Activated T-helper 1 cell treated with anti-CD3 and anti-CD28 coated beads, Interleukin-12 subunit alpha, Interleukin-12 subunit beta, Interleukin-2, Interleukin-4 antibody, amounts not matched to agents 30 ng/mL and 10 ng/mL and 1 ng/mL, durations not matched to agents 14 hours and 24 hours and 36 hours (primary cell): ENCODE data around the gene ATP1A4. TPM values are rescaled to one million over a fixed set of nuclear protein-coding genes. Genes with fewer than 3 reads are reported as not detected.

Source experiments
- DNase-seq: peaks from one replicate; pipeline ENCODE4 v3.0.0; 2021; ENCODE audit warnings: low spot score
- H3K27ac Mint-ChIP-seq: one replicate; pipeline ENCODE4 v1.8.0; 2021; ENCODE audit warnings: mild to moderate bottlenecking, mixed read lengths
- H3K27me3 Mint-ChIP-seq: one replicate; pipeline ENCODE4 v1.8.0; 2022; ENCODE audit warnings: mild to moderate bottlenecking, moderate library complexity, mixed read lengths; ENCODE audit not compliant: insufficient read depth
- H3K36me3 Mint-ChIP-seq: one replicate; pipeline ENCODE4 v1.8.0; 2021; ENCODE audit warnings: low read depth, mixed read lengths
- H3K4me1 Mint-ChIP-seq: one replicate; pipeline ENCODE4 v1.8.0; 2021; ENCODE audit warnings: low read depth, mixed read lengths
- H3K4me3 Mint-ChIP-seq: one replicate; pipeline ENCODE4 v1.8.0; 2021; ENCODE audit warnings: mild to moderate bottlenecking, moderate library complexity, mixed read lengths
- H3K9me3 Mint-ChIP-seq: one replicate; pipeline ENCODE4 v1.8.0; 2021; ENCODE audit warnings: mixed read lengths
- intact Hi-C: fragments of 100-400 bp; cut with micrococcal nuclease; formaldehyde crosslinking; loops from one replicate; pipeline ENCODE4 v1.15.1; 2024
- total RNA-seq: library from RNA; stranded (reverse); gene quantifications from 2 replicates; pipeline ENCODE4 v1.2.3, GENCODE V29; 2022

Gene ATP1A4
- total RNA-seq, 1 donor from 2014 or later = not detected

DNA sequence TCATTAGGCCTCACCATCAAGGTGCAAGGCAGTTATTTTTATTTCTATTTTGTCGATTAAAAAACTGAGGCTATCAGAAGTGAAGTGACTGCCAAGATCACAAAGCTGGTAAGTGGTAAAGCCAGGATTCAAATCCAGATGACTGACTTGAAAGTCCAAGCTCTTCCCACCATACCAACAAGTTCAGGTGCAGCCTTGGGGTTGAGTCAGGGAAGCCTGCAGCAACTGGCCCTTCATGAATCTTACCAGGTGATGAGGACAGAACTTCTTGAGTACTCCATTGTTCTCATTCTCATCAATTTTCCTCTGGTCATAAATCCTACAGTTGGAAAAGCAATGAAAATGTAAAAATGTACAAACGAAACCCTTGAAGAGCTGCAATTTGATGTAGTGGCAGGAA, 73.9 kb downstream of the ATP1A4 start:
- no peak for DNase-seq
- Mint-ChIP-seq H3K27ac (no peak overlapping the region), H3K4me3 (no peak overlapping the region), H3K9me3 (no peaks in the 10 kb centered on the region), H3K27me3 (no peaks in the 10 kb centered on the region), H3K4me1 (no peaks in the 10 kb centered on the region), H3K36me3 (peaks cover 42% of the 10 kb centered on the region)
- intact Hi-C loops = no loop called here

DNA sequence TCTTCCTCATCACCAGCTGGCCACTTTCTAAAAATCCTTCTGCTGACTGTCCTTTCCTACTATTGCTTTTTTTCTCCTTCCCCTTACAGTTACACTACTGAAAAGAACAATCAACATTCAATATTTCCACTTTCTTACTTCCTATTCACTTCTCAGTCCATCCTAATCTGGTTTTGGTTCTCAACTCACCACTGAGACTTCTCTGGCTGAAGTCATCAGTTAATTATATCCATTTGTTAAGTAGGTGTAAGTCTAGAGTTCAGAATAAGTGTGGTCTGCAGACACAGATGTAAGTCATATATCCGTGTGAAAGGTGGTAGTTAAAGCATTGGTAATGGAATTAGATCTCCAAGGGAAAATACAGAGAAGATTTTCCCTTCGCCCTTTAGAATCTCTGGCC, 75.2 kb downstream of the ATP1A4 start:
- no peak for DNase-seq
- no peaks in the 10 kb centered on the region for H3K9me3 Mint-ChIP-seq
- no peaks in the 10 kb centered on the region for H3K27me3 Mint-ChIP-seq
- intact Hi-C loops = no loop called here
- H3K4me1 Mint-ChIP-seq = no peaks in the 10 kb centered on the region
- H3K4me3 Mint-ChIP-seq = no peak overlapping the region
- peaks cover 43% of the 10 kb centered on the region for H3K36me3 Mint-ChIP-seq
- H3K27ac Mint-ChIP-seq = no peak overlapping the region

GRCh38 chr1:160227034-160227433, 75.6 kb downstream of the ATP1A4 start:
- peaks cover 41% of the 10 kb centered on the region for H3K36me3 Mint-ChIP-seq
- intact Hi-C loops = no loop called here
- H3K4me1 Mint-ChIP-seq = no peaks in the 10 kb centered on the region

DNA sequence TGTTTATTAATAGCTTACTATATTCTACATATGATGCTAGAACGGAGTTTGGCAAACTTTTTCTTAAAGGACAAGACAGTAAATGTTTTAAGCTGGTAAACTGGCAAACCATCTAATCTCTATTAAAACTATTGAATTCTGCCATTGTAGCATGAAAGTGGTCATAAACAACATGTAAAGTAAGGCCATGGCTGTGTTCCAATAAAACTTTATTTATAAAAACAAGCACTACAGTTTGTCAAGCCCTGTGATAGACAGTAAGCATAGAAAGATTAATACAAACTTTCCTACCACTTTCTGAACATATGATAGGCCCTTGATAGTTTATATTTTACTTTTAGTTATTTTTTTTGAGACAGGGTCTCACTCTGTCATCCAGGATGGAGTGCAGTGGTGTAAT, 76.2 kb downstream of the ATP1A4 start:
- no peak overlapping the region for H3K4me3 Mint-ChIP-seq
- H3K27me3 Mint-ChIP-seq = no peaks in the 10 kb centered on the region
- H3K9me3 Mint-ChIP-seq = no peaks in the 10 kb centered on the region
- no peak overlapping the region for H3K27ac Mint-ChIP-seq
- H3K36me3 Mint-ChIP-seq = peaks cover 36% of the 10 kb centered on the region
- H3K4me1 Mint-ChIP-seq = no peaks in the 10 kb centered on the region
- no peak for DNase-seq
- intact Hi-C loops = no loop called here

More at GRCh38 chr1:160227034-160227433, 75.6 kb downstream of the ATP1A4 start:
- no peak for DNase-seq
- H3K4me3 Mint-ChIP-seq = no peak overlapping the region
- H3K27ac Mint-ChIP-seq = no peak overlapping the region
- H3K9me3 Mint-ChIP-seq = no peaks in the 10 kb centered on the region
- no peaks in the 10 kb centered on the region for H3K27me3 Mint-ChIP-seq

DNA sequence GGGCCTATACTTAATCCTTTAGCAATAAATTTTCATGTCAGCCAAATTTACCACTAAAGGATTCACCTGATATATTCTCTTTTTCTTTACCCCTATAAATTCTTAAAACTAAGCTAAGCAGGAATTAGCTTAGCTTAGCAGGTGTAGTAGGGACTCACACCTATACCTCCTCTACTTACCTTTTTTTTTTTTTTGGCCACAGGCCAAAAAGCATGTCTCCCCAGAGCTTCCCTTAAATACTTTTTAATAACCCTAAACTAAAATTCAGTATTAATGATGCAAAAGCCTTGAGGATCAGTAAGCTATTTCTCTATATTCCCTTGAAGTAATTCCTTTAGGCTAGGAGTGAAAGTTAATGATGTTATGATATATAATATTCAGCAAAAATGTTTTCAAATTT, 77.0 kb downstream of the ATP1A4 start:
- no peaks in the 10 kb centered on the region for H3K4me1 Mint-ChIP-seq
- intact Hi-C loops = no loop called here
- no peaks in the 10 kb centered on the region for H3K27me3 Mint-ChIP-seq
- DNase-seq = no peak
- no peaks in the 10 kb centered on the region for H3K9me3 Mint-ChIP-seq
- H3K27ac Mint-ChIP-seq = no peak overlapping the region
- peaks cover 34% of the 10 kb centered on the region for H3K36me3 Mint-ChIP-seq
- H3K4me3 Mint-ChIP-seq = no peak overlapping the region

GRCh38 chr1:160232911-160233310, 81.5 kb downstream of the ATP1A4 start:
- Mint-ChIP-seq H3K27ac (no peak overlapping the region), H3K27me3 (no peaks in the 10 kb centered on the region), H3K9me3 (no peaks in the 10 kb centered on the region), H3K4me3 (no peak overlapping the region), H3K36me3 (peaks cover 39% of the 10 kb centered on the region), H3K4me1 (peaks cover 7% of the 10 kb centered on the region)
- no peak for DNase-seq
- intact Hi-C loops = no loop called here

Other genes starting within 250 kb of the ATP1A4 start
- gene TAGLN2, start 226.1 kb upstream of the ATP1A4 start, total RNA-seq = 442 and 461 TPM in 2 replicates
- not detected in 2 replicates for gene IGSF9, start 206.0 kb upstream of the ATP1A4 start, total RNA-seq
- gene SLAMF9, start 197.4 kb upstream of the ATP1A4 start, total RNA-seq = not detected in 2 replicates
- 5.4 and 5.5 TPM in 2 replicates for gene PIGM, start 119.6 kb upstream of the ATP1A4 start, total RNA-seq
- gene KCNJ10, start 81.4 kb upstream of the ATP1A4 start, total RNA-seq = not detected in 2 replicates
- not detected in 2 replicates for gene KCNJ9, start 70.1 kb upstream of the ATP1A4 start, total RNA-seq
- 25.5 and 26.3 TPM in 2 replicates for gene IGSF8, start 53.0 kb upstream of the ATP1A4 start, total RNA-seq
- gene ATP1A2, start 35.8 kb upstream of the ATP1A4 start, total RNA-seq = not detected in 2 replicates
- gene CASQ1, start 39.0 kb downstream of the ATP1A4 start, total RNA-seq = not detected in 2 replicates
- 71.2 and 71.3 TPM in 2 replicates for gene PEA15, start 53.8 kb downstream of the ATP1A4 start, total RNA-seq
- gene DCAF8, start 110.9 kb downstream of the ATP1A4 start, total RNA-seq = 112 and 117 TPM in 2 replicates
- 55.9 and 59.0 TPM in 2 replicates for gene PEX19, start 133.5 kb downstream of the ATP1A4 start, total RNA-seq
- gene COPA, start 191.6 kb downstream of the ATP1A4 start, total RNA-seq = 123 and 126 TPM in 2 replicates
- 74.8 and 81.6 TPM in 2 replicates for gene NCSTN, start 191.8 kb downstream of the ATP1A4 start, total RNA-seq
- gene NHLH1, start 215.5 kb downstream of the ATP1A4 start, total RNA-seq = 0.52 and 0.66 TPM in 2 replicates
- not detected in 2 replicates for gene VANGL2, start 249.0 kb downstream of the ATP1A4 start, total RNA-seq